GM12878 (cell line): ENCODE measurements around the gene DYNC2H1. TPM values are rescaled to one million over a fixed set of nuclear protein-coding genes. Genes with fewer than 3 reads are reported as not detected.

Experiments used
- ATAC-seq: fragments of 200-7000 bp; cut with Tn5 transposase; 3 replicates; pipeline ENCODE4 v1.9.1; 2020; ENCODE audit warnings: mild to moderate bottlenecking, moderate library complexity
- BruUV-seq: library from RNA; stranded (reverse); fragments of 400-500 nt; replicated peaks from 2 replicates; lab custom pipeline; 2021; lab: Mats Ljungman, UMichigan
- CTCF ChIA-PET: fragments of 300-600 bp; sonication (Branson Sonifier 250); formaldehyde crosslinking; extraction: SDS; loops from one replicate; lab custom pipeline; 2021; ENCODE audit warnings: inconsistent platforms; lab: Yijun Ruan, JAX
- POLR2A ChIA-PET: fragments of 350-600 bp; formaldehyde crosslinking; extraction: SDS; loops from one replicate; lab custom pipeline; 2021; ENCODE audit warnings: inconsistent platforms; lab: Charles Lee
- RAD21 ChIA-PET: fragments of 300-600 bp; sonication (Branson Sonifier 250); formaldehyde crosslinking; loops from one replicate; lab custom pipeline; 2023; ENCODE audit warnings: antibody characterized with exemption; ENCODE audit not compliant: unreplicated experiment; lab: Charles Lee
- SMC1A ChIA-PET: fragments of 300-600 bp; sonication (Branson Sonifier 250); formaldehyde crosslinking; loops from one replicate; lab custom pipeline; 2023; ENCODE audit not compliant: unreplicated experiment, uncharacterized antibody; lab: Charles Lee
- DNase-seq: peaks from one replicate; pipeline ENCODE4 v3.0.0-alpha.2; 2011; ENCODE audit warnings: low read depth, low spot score
- FAIRE-seq: peaks from 3 replicates; lab custom pipeline; 2011; peaks lifted over from hg19 to GRCh38; lab: Jason Lieb, UNC
- H2AFZ ChIP-seq: 2 replicates; pipeline ENCODE4 v1.6.0; 2011; ENCODE audit warnings: low read depth, low read length, control low read depth; ENCODE audit not compliant: control insufficient read depth
- H3K27ac ChIP-seq: 2 replicates; pipeline ENCODE4 v1.5.1; 2011; ENCODE audit warnings: control low read depth; ENCODE audit not compliant: control insufficient read depth, insufficient read depth
- H3K27me3 ChIP-seq, 2 experiments: replicated peaks in 1 of 2; 2 replicates each; pipeline versions ENCODE4 v1.6.0 to v1.6.1; 2011; ENCODE audit warnings: low read length in 1 of 2; ENCODE audit not compliant: control insufficient read depth in 2 of 2, insufficient read depth in 2 of 2
- H3K36me3 ChIP-seq, 2 experiments: 2 replicates each; pipeline ENCODE4 v1.5.1; 2011; ENCODE audit warnings: low read length in 1 of 2; ENCODE audit not compliant: control insufficient read depth in 2 of 2, insufficient read depth in 2 of 2
- H3K4me1 ChIP-seq: 2 replicates; pipeline ENCODE4 v1.6.1; 2011; ENCODE audit warnings: mild to moderate bottlenecking, low read length, moderate library complexity, mixed read lengths; ENCODE audit not compliant: control insufficient read depth, insufficient read depth
- H3K4me2 ChIP-seq: 2 replicates; pipeline ENCODE4 v1.6.0; 2011; ENCODE audit warnings: control low read depth; ENCODE audit not compliant: control insufficient read depth, insufficient read depth
- H3K4me3 ChIP-seq: fragments of 200-600 bp; sonication (generic); 2 replicates; pipeline ENCODE4 v1.5.1; 2016
- H3K79me2 ChIP-seq: 2 replicates; pipeline ENCODE4 v1.6.0; 2011; ENCODE audit warnings: low read length; ENCODE audit not compliant: control insufficient read depth, insufficient read depth
- H3K9ac ChIP-seq: 2 replicates; pipeline ENCODE4 v1.8.0; 2011; ENCODE audit warnings: low read length, control low read depth, mixed read lengths; ENCODE audit not compliant: control insufficient read depth, insufficient read depth
- H3K9me3 ChIP-seq: replicated peaks from 3 replicates; pipeline ENCODE4 v1.5.1; 2011; ENCODE audit warnings: mild to moderate bottlenecking, low read length; ENCODE audit not compliant: control insufficient read depth, insufficient read depth
- H4K20me1 ChIP-seq: 2 replicates; pipeline ENCODE4 v1.6.0; 2011; ENCODE audit not compliant: control insufficient read depth, insufficient read depth
- BRCA1 ChIP-seq: IDR thresholded peaks from 2 replicates; pipeline ENCODE4 v1.6.1; 2011; ENCODE audit warnings: low read depth, low read length, improper control_type of control experiment
- CHD2 ChIP-seq: IDR thresholded peaks from 2 replicates; pipeline ENCODE4 v1.6.1; 2011; ENCODE audit warnings: low read depth, low read length, improper control_type of control experiment, borderline replicate concordance
- FOS ChIP-seq: IDR thresholded peaks from 3 replicates; pipeline ENCODE4 v1.6.1; 2011; ENCODE audit warnings: borderline replicate concordance; ENCODE audit not compliant: insufficient read length; ENCODE audit errors: extremely low read depth
- HDGF ChIP-seq: fragments of 450-650 bp; IDR thresholded peaks from 2 replicates; pipeline ENCODE4 v1.6.1; 2016; ENCODE audit warnings: antibody characterized with exemption
- IRF4 ChIP-seq: IDR thresholded peaks from 2 replicates; pipeline ENCODE4 v1.6.1; 2011; ENCODE audit warnings: low read depth, low read length
- JUND ChIP-seq: IDR thresholded peaks from 2 replicates; pipeline ENCODE4 v1.6.1; 2012; ENCODE audit warnings: low read depth, mild to moderate bottlenecking, low read length, improper control_type of control experiment, moderate library complexity
- KLF5 ChIP-seq: fragments of 450-650 bp; IDR thresholded peaks from 2 replicates; pipeline ENCODE4 v1.6.1; 2014; ENCODE audit warnings: mild to moderate bottlenecking; ENCODE audit not compliant: partially characterized antibody
- MAX ChIP-seq: IDR thresholded peaks from 2 replicates; pipeline ENCODE4 v1.6.1; 2012; ENCODE audit warnings: low read depth, low read length, improper control_type of control experiment
- MTA2 ChIP-seq: fragments of 450-650 bp; IDR thresholded peaks from 2 replicates; pipeline ENCODE4 v1.6.1; 2016; ENCODE audit warnings: low read depth, mild to moderate bottlenecking, moderate library complexity
- NR2F1 ChIP-seq: fragments of 450-650 bp; conservative IDR thresholded peaks from 2 replicates; pipeline ENCODE4 v1.6.1; 2017; ENCODE audit warnings: mild to moderate bottlenecking
- NRF1 ChIP-seq: conservative IDR thresholded peaks from 2 replicates; pipeline ENCODE4 v1.6.1; 2011; ENCODE audit warnings: mild to moderate bottlenecking, low read depth, low read length, improper control_type of control experiment
- POLR2A ChIP-seq: IDR thresholded peaks from 2 replicates; pipeline ENCODE4 v1.6.1; 2011; ENCODE audit warnings: low read depth, mild to moderate bottlenecking, low read length
- RUNX3 ChIP-seq: IDR thresholded peaks from 2 replicates; pipeline ENCODE4 v1.6.1; 2012; ENCODE audit warnings: low read length, inconsistent platforms
- SMAD1 ChIP-seq: fragments of 450-650 bp; IDR thresholded peaks from 2 replicates; pipeline ENCODE4 v1.6.1; 2018; ENCODE audit warnings: mild to moderate bottlenecking, low read depth; ENCODE audit not compliant: partially characterized antibody
- SMAD5 ChIP-seq: IDR thresholded peaks from 2 replicates; pipeline ENCODE4 v1.6.1; 2016; ENCODE audit warnings: antibody characterized with exemption, low read depth
- SUPT20H ChIP-seq: IDR thresholded peaks from 2 replicates; pipeline ENCODE4 v1.6.1; 2011; ENCODE audit warnings: low read depth, mild to moderate bottlenecking, low read length, moderate library complexity, borderline replicate concordance; ENCODE audit not compliant: control insufficient read depth
- TCF12 ChIP-seq: IDR thresholded peaks from 2 replicates; pipeline ENCODE4 v1.6.1; 2011; ENCODE audit warnings: low read depth, mild to moderate bottlenecking, low read length
- WGBS: methylation state at CpG from one replicate; pipeline ENCODE4 v1.1.6; 2016; ENCODE audit warnings: low lambda C conversion rate; ENCODE audit not compliant: insufficient replicate concordance, insufficient coverage; ENCODE audit errors: missing lambda C conversion rate; 5-methylcytosine and 5-hydroxymethylcytosine counted together
- in situ Hi-C: fragments of 300-500 bp; cut with MboI; formaldehyde crosslinking; loops from 9 replicates; pipeline ENCODE4 v1.14.3; 2018; ENCODE audit warnings: mixed read lengths
- intact Hi-C: fragments of 100-400 bp; cut with micrococcal nuclease; formaldehyde crosslinking; loops from one replicate; pipeline ENCODE4 v1.14.2; 2022; ENCODE audit not compliant: unreplicated experiment
- polyA plus RNA-seq, 11 experiments: library from polyadenylated mRNA; depleted of rRNA in 4 of 11; unstranded in 6 of 11; stranded (reverse) in 5 of 11; fragments of >200 nt; fragmentation: Nextera tagmentation in 4 of 11; fragmentation: Illumina TruSeq in 1 of 11; extraction: Ambion mirVana in 4 of 11; extraction: Trizol in 1 of 11; gene quantifications; 1 replicate in 1 of 11; 2 replicates in 10 of 11; pipeline versions ENCODE4 v1.2.1 to v1.2.3, GENCODE V29; 2011 to 2016; ENCODE audit warnings: inconsistent platforms in 2 of 11, missing spikeins in 2 of 11, low read depth in 1 of 11
- total RNA-seq, 4 experiments: library from RNA; depleted of rRNA in 3 of 4; stranded (reverse); fragments of >200 nt in 3 of 4; fragmentation: Illumina TruSeq in 1 of 4; extraction: Trizol in 1 of 4; gene quantifications; 2 replicates each; pipeline versions ENCODE4 v1.2.1 to v1.2.3, GENCODE V29; 2013 to 2021
- TF ChIP-seq, protein P1 (sequence below): IDR thresholded peaks from 2 replicates; pipeline ENCODE4 v1.6.1; 2011; ENCODE audit warnings: low read depth, low read length, improper control_type of control experiment, borderline replicate concordance
- TF ChIP-seq, protein P2 (sequence below), 3 experiments: IDR thresholded peaks in 2 of 3; conservative IDR thresholded peaks in 1 of 3; 2 replicates each; pipeline ENCODE4 v1.5.1; 2011; ENCODE audit warnings: low read depth in 3 of 3, low read length in 3 of 3, mild to moderate bottlenecking in 3 of 3, control low read depth in 2 of 3, moderate library complexity in 2 of 3, inconsistent platforms in 1 of 3, mixed read lengths in 1 of 3; ENCODE audit not compliant: control insufficient read depth in 2 of 3, insufficient read depth in 1 of 3; ENCODE audit errors: extremely low read depth in 1 of 3

The DYNC2H1 gene
- total and polyA plus RNA-seq, 10 of the 15 experiments (the other 5 are each of a cell fraction or from before 2014, with no cell fraction given), result 0.12 to 3.9 (median 0.23) TPM; not detected in 2

- TF ChIP-seq, protein P1, sequence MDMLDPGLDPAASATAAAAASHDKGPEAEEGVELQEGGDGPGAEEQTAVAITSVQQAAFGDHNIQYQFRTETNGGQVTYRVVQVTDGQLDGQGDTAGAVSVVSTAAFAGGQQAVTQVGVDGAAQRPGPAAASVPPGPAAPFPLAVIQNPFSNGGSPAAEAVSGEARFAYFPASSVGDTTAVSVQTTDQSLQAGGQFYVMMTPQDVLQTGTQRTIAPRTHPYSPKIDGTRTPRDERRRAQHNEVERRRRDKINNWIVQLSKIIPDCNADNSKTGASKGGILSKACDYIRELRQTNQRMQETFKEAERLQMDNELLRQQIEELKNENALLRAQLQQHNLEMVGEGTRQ, result no peak
Observed at GRCh38 chr11:103327721-103328120, 218.5 kb downstream of the DYNC2H1 start (continued).

- 1% methylated on average over 6 of the region's 6 CpGs for WGBS
- Histone ChIP-seq H3K79me2 (no peaks in the 10 kb centered on the region), H3K9ac (no peak overlapping the region), H3K27me3 (no peaks in the 10 kb centered on the region), H3K4me3 (no peak overlapping the region), H2AFZ (no peak overlapping the region), H4K20me1 (no peaks in the 10 kb centered on the region), H3K36me3 (no peaks in the 10 kb centered on the region), H3K4me1 (no peaks in the 10 kb centered on the region), H3K9me3 (no peaks in the 10 kb centered on the region), H3K4me2 (no peak overlapping the region), H3K27ac (no peak overlapping the region)
- ATAC-seq, result no peak
- ChIA-PET POLR2A (no interaction called here), SMC1A (interaction anchor here (0.6 kb wide), 1 partner anchor 348 kb away, joined by 3 read pairs; no protein-coding TSS in a partner anchor), CTCF (no interaction called here), RAD21 (interaction anchor here (0.7 kb wide), 1 partner anchor 821 kb away, joined by 3 read pairs; no protein-coding TSS in a partner anchor)
- in situ Hi-C loops, result no loop called here
- DNase-seq, result no peak
- intact Hi-C loops, result no loop called here
- no TSS peak for BruUV-seq
- FAIRE-seq, result no peak
- no peak for TF ChIP-seq JUND
- no peak for TF ChIP-seq IRF4
- TF ChIP-seq NR2F1, result no peak
- no peak for TF ChIP-seq RUNX3
- no peak for TF ChIP-seq SMAD5
- no peak for TF ChIP-seq KLF5
- TF ChIP-seq CHD2, result no peak
- no peak for TF ChIP-seq POLR2A
- TF ChIP-seq HDGF, result no peak
- TF ChIP-seq, protein P2, sequence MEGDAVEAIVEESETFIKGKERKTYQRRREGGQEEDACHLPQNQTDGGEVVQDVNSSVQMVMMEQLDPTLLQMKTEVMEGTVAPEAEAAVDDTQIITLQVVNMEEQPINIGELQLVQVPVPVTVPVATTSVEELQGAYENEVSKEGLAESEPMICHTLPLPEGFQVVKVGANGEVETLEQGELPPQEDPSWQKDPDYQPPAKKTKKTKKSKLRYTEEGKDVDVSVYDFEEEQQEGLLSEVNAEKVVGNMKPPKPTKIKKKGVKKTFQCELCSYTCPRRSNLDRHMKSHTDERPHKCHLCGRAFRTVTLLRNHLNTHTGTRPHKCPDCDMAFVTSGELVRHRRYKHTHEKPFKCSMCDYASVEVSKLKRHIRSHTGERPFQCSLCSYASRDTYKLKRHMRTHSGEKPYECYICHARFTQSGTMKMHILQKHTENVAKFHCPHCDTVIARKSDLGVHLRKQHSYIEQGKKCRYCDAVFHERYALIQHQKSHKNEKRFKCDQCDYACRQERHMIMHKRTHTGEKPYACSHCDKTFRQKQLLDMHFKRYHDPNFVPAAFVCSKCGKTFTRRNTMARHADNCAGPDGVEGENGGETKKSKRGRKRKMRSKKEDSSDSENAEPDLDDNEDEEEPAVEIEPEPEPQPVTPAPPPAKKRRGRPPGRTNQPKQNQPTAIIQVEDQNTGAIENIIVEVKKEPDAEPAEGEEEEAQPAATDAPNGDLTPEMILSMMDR (IDR thresholded peaks at IDR 0.05 in 2 of 3, conservative IDR thresholded peaks at IDR 0.05 in 1 of 3; ENCODE audit: control insufficient read depth in 2 of 3, extremely low read depth in 1 of 3, insufficient read depth in 1 of 3, low read depth in 3 of 3, low read length in 3 of 3), result no peak
- no peak for TF ChIP-seq MTA2
- TF ChIP-seq SUPT20H, result no peak
- no peak for TF ChIP-seq FOS
- TF ChIP-seq TCF12, result no peak
- no peak for TF ChIP-seq NRF1
- TF ChIP-seq MAX, result no peak
- no peak for TF ChIP-seq BRCA1
- TF ChIP-seq SMAD1, result no peak
Observed at GRCh38 chr11:103332409-103332808, 223.2 kb downstream of the DYNC2H1 start.
